Measurements from ENCODE around the gene TAF4.

TAF4 gene

GRCh38 chr20:62002882-62003480 lies 62.7 kb downstream of the TAF4 start:
- Mint-ChIP-seq H3K4me3 (no peak overlapping the region), H3K4me1 (ENCODE audit: low read depth in 2 of 2) (peaks cover 10 to 14% of the 10 kb centered on the region in 2 donors), H3K9me3 (no peaks in the 10 kb centered on the region), H3K27ac (peak overlapping the region in 1 of 2 donors; percentile 57), H3K27me3 (no peaks in the 10 kb centered on the region), H3K36me3 (ENCODE audit: insufficient read depth) (peaks cover 41% of the 10 kb centered on the region)
- DNase-seq (no peak), ATAC-seq (replicated peaks) (no peak)

- H3K9me3 Mint-ChIP-seq = no peaks in the 10 kb centered on the region
Measured at GRCh38 chr20:62001178-62001715, 64.4 kb downstream of the TAF4 start.

GRCh38 chr20:61998343-61999121 lies 67.1 kb downstream of the TAF4 start:
- peaks cover 0 to 3% of the 10 kb centered on the region in 2 donors for H3K4me1 Mint-ChIP-seq (ENCODE audit: low read depth in 2 of 2)
- no peaks in the 10 kb centered on the region for H3K9me3 Mint-ChIP-seq
- no peak for ATAC-seq (replicated peaks)
- H3K36me3 Mint-ChIP-seq (ENCODE audit: insufficient read depth) = peaks cover 62% of the 10 kb centered on the region
- H3K27ac Mint-ChIP-seq = peak overlapping the region in 1 of 2 donors; percentile 44
- DNase-seq = no peak
- H3K27me3 Mint-ChIP-seq = no peaks in the 10 kb centered on the region
- H3K4me3 Mint-ChIP-seq = no peak overlapping the region

More at GRCh38 chr20:62001178-62001715, 64.4 kb downstream of the TAF4 start:
- no peaks in the 10 kb centered on the region for H3K27me3 Mint-ChIP-seq
- H3K36me3 Mint-ChIP-seq (ENCODE audit: insufficient read depth) = peaks cover 51% of the 10 kb centered on the region
- no peak overlapping the region for H3K27ac Mint-ChIP-seq
- no peak for DNase-seq
- ATAC-seq (replicated peaks) = no peak
- peaks cover 0 to 3% of the 10 kb centered on the region in 2 donors for H3K4me1 Mint-ChIP-seq (ENCODE audit: low read depth in 2 of 2)
- H3K4me3 Mint-ChIP-seq = no peak overlapping the region

GRCh38 chr20:61997891-61998290 lies 67.8 kb downstream of the TAF4 start:
- peak overlapping the region in 1 of 2 donors; percentile 69 for H3K27ac Mint-ChIP-seq
- H3K4me1 Mint-ChIP-seq (ENCODE audit: low read depth in 2 of 2) = peaks cover 0 to 3% of the 10 kb centered on the region in 2 donors
- peaks cover 0 to under 1% of the 10 kb centered on the region in 2 donors for H3K9me3 Mint-ChIP-seq
- no peaks in the 10 kb centered on the region for H3K27me3 Mint-ChIP-seq
- no peak overlapping the region for H3K4me3 Mint-ChIP-seq
- ATAC-seq (replicated peaks) (no peak), DNase-seq (no peak)
- H3K36me3 Mint-ChIP-seq (ENCODE audit: insufficient read depth) = peaks cover 58% of the 10 kb centered on the region

- DNase-seq (no peak), ATAC-seq (replicated peaks) (no peak)
- Mint-ChIP-seq H3K36me3 (ENCODE audit: insufficient read depth) (peaks cover 59% of the 10 kb centered on the region), H3K27me3 (no peaks in the 10 kb centered on the region), H3K4me1 (ENCODE audit: low read depth in 2 of 2) (peaks cover 0 to 3% of the 10 kb centered on the region in 2 donors), H3K9me3 (peaks cover 0 to 6% of the 10 kb centered on the region in 2 donors), H3K27ac (peak overlapping the region in 1 of 2 donors; percentile 69), H3K4me3 (no peak overlapping the region)
Measured at GRCh38 chr20:61997372-61997771, 68.3 kb downstream of the TAF4 start.

GRCh38 chr20:61994546-61994945 lies 71.1 kb downstream of the TAF4 start:
- ATAC-seq (replicated peaks) (no peak), DNase-seq (no peak)
- Mint-ChIP-seq H3K4me1 (ENCODE audit: low read depth in 2 of 2) (peaks cover 13 to 15% of the 10 kb centered on the region in 2 donors), H3K27me3 (no peaks in the 10 kb centered on the region), H3K36me3 (ENCODE audit: insufficient read depth) (peaks cover 57% of the 10 kb centered on the region), H3K4me3 (no peak overlapping the region), H3K9me3 (peaks cover 4 to 26% of the 10 kb centered on the region in 2 donors), H3K27ac (no peak overlapping the region)

- no peak for DNase-seq
- no peak for ATAC-seq (replicated peaks)
- Mint-ChIP-seq H3K9me3 (peaks cover 4 to 26% of the 10 kb centered on the region in 2 donors), H3K4me3 (no peak overlapping the region), H3K36me3 (ENCODE audit: insufficient read depth) (peaks cover 60% of the 10 kb centered on the region), H3K27me3 (no peaks in the 10 kb centered on the region), H3K4me1 (ENCODE audit: low read depth in 2 of 2) (peaks cover 20 to 27% of the 10 kb centered on the region in 2 donors), H3K27ac (peak overlapping the region in 1 of 2 donors; percentile 23)
Measured at GRCh38 chr20:61993058-61993457, 72.6 kb downstream of the TAF4 start.

- H3K27me3 Mint-ChIP-seq = no peaks in the 10 kb centered on the region
- peaks cover 4 to 26% of the 10 kb centered on the region in 2 donors for H3K9me3 Mint-ChIP-seq
- DNase-seq = no peak
- H3K36me3 Mint-ChIP-seq (ENCODE audit: insufficient read depth) = peaks cover 46% of the 10 kb centered on the region
- no peak overlapping the region for H3K4me3 Mint-ChIP-seq
- peak overlapping the region in 1 of 2 donors; percentile 75 for H3K27ac Mint-ChIP-seq
- no peak for ATAC-seq (replicated peaks)
- peaks cover 27 to 30% of the 10 kb centered on the region in 2 donors for H3K4me1 Mint-ChIP-seq (ENCODE audit: low read depth in 2 of 2)
Measured at GRCh38 chr20:61991476-61991875, 74.2 kb downstream of the TAF4 start.

- ATAC-seq (replicated peaks) (no peak), DNase-seq (no peak)
- peaks cover 29 to 30% of the 10 kb centered on the region in 2 donors for H3K4me1 Mint-ChIP-seq (ENCODE audit: low read depth in 2 of 2)
- peak overlapping the region; percentile 15 to 65 for H3K4me3 Mint-ChIP-seq
- peaks cover 4 to 26% of the 10 kb centered on the region in 2 donors for H3K9me3 Mint-ChIP-seq
- no peaks in the 10 kb centered on the region for H3K27me3 Mint-ChIP-seq
- H3K36me3 Mint-ChIP-seq (ENCODE audit: insufficient read depth) = peaks cover 36% of the 10 kb centered on the region
- H3K27ac Mint-ChIP-seq = peak overlapping the region; percentile 41 to 75
Measured at GRCh38 chr20:61990484-61990883, 75.2 kb downstream of the TAF4 start.

GRCh38 chr20:61989741-61990140 lies 75.9 kb downstream of the TAF4 start:
- no peaks in the 10 kb centered on the region for H3K27me3 Mint-ChIP-seq
- H3K4me1 Mint-ChIP-seq (ENCODE audit: low read depth in 2 of 2) = peaks cover 30% of the 10 kb centered on the region in 2 donors
- H3K36me3 Mint-ChIP-seq (ENCODE audit: insufficient read depth) = peaks cover 33% of the 10 kb centered on the region
- peak; percentile 98 for ATAC-seq (replicated peaks)
- peaks cover 4 to 26% of the 10 kb centered on the region in 2 donors for H3K9me3 Mint-ChIP-seq
- peak overlapping the region; percentile 41 to 62 for H3K27ac Mint-ChIP-seq
- DNase-seq = peak; percentile 22 to 42 (median 31)
- peak overlapping the region; percentile 50 to 65 for H3K4me3 Mint-ChIP-seq

GRCh38 chr20:61988665-61989064 lies 77.0 kb downstream of the TAF4 start:
- H3K27me3 Mint-ChIP-seq = no peaks in the 10 kb centered on the region
- H3K36me3 Mint-ChIP-seq (ENCODE audit: insufficient read depth) = peaks cover 32% of the 10 kb centered on the region
- ATAC-seq (replicated peaks) (no peak), DNase-seq (no peak)
- H3K27ac Mint-ChIP-seq = peak overlapping the region in 1 of 2 donors; percentile 35
- H3K4me3 Mint-ChIP-seq = peak overlapping the region in 1 of 2 donors; percentile 65
- peaks cover 4 to 26% of the 10 kb centered on the region in 2 donors for H3K9me3 Mint-ChIP-seq
- peaks cover 33 to 36% of the 10 kb centered on the region in 2 donors for H3K4me1 Mint-ChIP-seq (ENCODE audit: low read depth in 2 of 2)

GRCh38 chr20:61986762-61987321 lies 78.8 kb downstream of the TAF4 start:
- DNase-seq = no peak
- peaks cover 40% of the 10 kb centered on the region for H3K36me3 Mint-ChIP-seq (ENCODE audit: insufficient read depth)
- H3K4me1 Mint-ChIP-seq (ENCODE audit: low read depth in 2 of 2) = peaks cover 45 to 46% of the 10 kb centered on the region in 2 donors
- ATAC-seq (replicated peaks) = no peak
- H3K9me3 Mint-ChIP-seq = peaks cover 8 to 23% of the 10 kb centered on the region in 2 donors
- H3K27me3 Mint-ChIP-seq = no peaks in the 10 kb centered on the region
- H3K4me3 Mint-ChIP-seq = no peak overlapping the region
- no peak overlapping the region for H3K27ac Mint-ChIP-seq

GRCh38 chr20:61985096-61985495 lies 80.6 kb downstream of the TAF4 start:
- Mint-ChIP-seq H3K4me3 (no peak overlapping the region), H3K36me3 (ENCODE audit: insufficient read depth) (peaks cover 36% of the 10 kb centered on the region), H3K4me1 (ENCODE audit: low read depth in 2 of 2) (peaks cover 47 to 50% of the 10 kb centered on the region in 2 donors), H3K9me3 (peaks cover 6 to 20% of the 10 kb centered on the region in 2 donors), H3K27me3 (no peaks in the 10 kb centered on the region), H3K27ac (no peak overlapping the region)
- DNase-seq (no peak), ATAC-seq (replicated peaks) (no peak)
